A549 (cell line): ENCODE data around the gene ROR1. TPM values are rescaled to one million over a fixed set of nuclear protein-coding genes. Genes with fewer than 3 reads are reported as not detected.

Experiments used
- ATAC-seq, 2 experiments: fragments of 200-7000 bp in 1 of 2; fragments of >200 bp in 1 of 2; cut with Nextera tagmentation in 1 of 2; cut with Tn5 transposase in 1 of 2; 3 replicates each; pipeline versions ENCODE4 v1.8.0 to v1.9.1; 2018 to 2020; ENCODE audit warnings: mild to moderate bottlenecking in 1 of 2, moderate library complexity in 1 of 2
- CTCF ChIA-PET: fragments of 300-600 bp; sonication (Branson Sonifier 250); formaldehyde crosslinking; extraction: SDS; loops from one replicate; lab custom pipeline; 2021; ENCODE audit warnings: antibody characterized with exemption, inconsistent platforms; lab: Yijun Ruan, JAX
- POLR2A ChIA-PET: fragments of 350-600 bp; formaldehyde crosslinking; extraction: SDS; loops from one replicate; lab custom pipeline; 2021; ENCODE audit warnings: antibody characterized with exemption, inconsistent platforms; lab: Yijun Ruan, JAX
- DNase-seq, 2 experiments: peaks; one replicate each; pipeline versions ENCODE4 v3.0.0 to v3.0.0-alpha.2; 2011 to 2016; ENCODE audit warnings: low read depth in 1 of 2, low spot score in 1 of 2
- FAIRE-seq: peaks from 2 replicates; lab custom pipeline; 2011; peaks lifted over from hg19 to GRCh38; lab: Jason Lieb, UNC
- H3K27ac ChIP-seq, 2 experiments: fragments of >200 bp; sonication (Bioruptor Twin); formaldehyde crosslinking; 3 replicates each; pipeline ENCODE4 v1.5.1; 2016 to 2017
- H3K4me1 ChIP-seq: fragments of >200 bp; sonication (Bioruptor Twin); formaldehyde crosslinking; 3 replicates; pipeline ENCODE4 v1.6.1; 2016
- H3K4me2 ChIP-seq: fragments of >200 bp; sonication (Bioruptor Twin); formaldehyde crosslinking; 3 replicates; pipeline ENCODE4 v1.6.1; 2016
- H3K4me3 ChIP-seq: fragments of >200 bp; sonication (Bioruptor Twin); formaldehyde crosslinking; 3 replicates; pipeline ENCODE4 v1.5.1; 2016
- H3K9me3 ChIP-seq: fragments of >200 bp; sonication (Bioruptor Twin); formaldehyde crosslinking; 3 replicates; pipeline ENCODE4 v1.6.1; 2016
- BHLHE40 ChIP-seq: IDR thresholded peaks from 2 replicates; pipeline ENCODE4 v1.6.1; 2012; ENCODE audit warnings: low read depth, low read length, inconsistent platforms
- CHD4 ChIP-seq: fragments of 200-600 bp; sonication (generic); IDR thresholded peaks from 2 replicates; pipeline ENCODE4 v1.6.1; 2016; ENCODE audit warnings: antibody characterized with exemption, mild to moderate bottlenecking, borderline replicate concordance
- EHMT2 ChIP-seq: fragments of 200-600 bp; sonication (generic); IDR thresholded peaks from 2 replicates; pipeline ENCODE4 v1.6.1; 2016; ENCODE audit warnings: antibody characterized with exemption, low read depth, mild to moderate bottlenecking, moderate library complexity
- FOSB ChIP-seq: fragments of 250-450 bp; sonication (Bioruptor Pico); IDR thresholded peaks from 2 replicates; pipeline ENCODE4 v1.5.0; 2020; ENCODE audit warnings: mild to moderate bottlenecking, moderate library complexity
- FOSL2 ChIP-seq, 2 experiments: fragments of 450-650 bp in 1 of 2; fragments of >200 bp in 1 of 2; sonication (Bioruptor Twin) in 1 of 2; formaldehyde crosslinking; IDR thresholded peaks; 2 replicates each; pipeline versions ENCODE4 v1.5.0 to v1.6.1; 2016 to 2020; ENCODE audit warnings: mild to moderate bottlenecking in 1 of 2, moderate library complexity in 1 of 2
- FOXS1 ChIP-seq: fragments of 250-450 bp; sonication (Bioruptor Pico); IDR thresholded peaks from 2 replicates; pipeline ENCODE4 v1.5.0; 2020; ENCODE audit warnings: mild to moderate bottlenecking, moderate library complexity
- GATA3 ChIP-seq: IDR thresholded peaks from 2 replicates; pipeline ENCODE4 v1.6.1; 2012; ENCODE audit warnings: borderline replicate concordance
- JUNB ChIP-seq: fragments of >200 bp; sonication (Bioruptor Twin); formaldehyde crosslinking; IDR thresholded peaks from 2 replicates; pipeline ENCODE4 v1.6.1; 2016
- MAFK ChIP-seq: fragments of 450-650 bp; IDR thresholded peaks from 2 replicates; pipeline ENCODE4 v1.6.1; 2014; ENCODE audit not compliant: partially characterized antibody
- PHF8 ChIP-seq: fragments of 200-600 bp; sonication (generic); IDR thresholded peaks from 2 replicates; pipeline ENCODE4 v1.6.1; 2016; ENCODE audit warnings: low read depth, mild to moderate bottlenecking, antibody characterized with exemption, moderate library complexity, borderline replicate concordance
- POLR2A ChIP-seq: IDR thresholded peaks from 2 replicates; pipeline ENCODE4 v1.6.1; 2012; ENCODE audit warnings: mild to moderate bottlenecking, low read length
- RAD21 ChIP-seq, 2 experiments: fragments of >200 bp in 1 of 2; sonication (Bioruptor Twin) in 1 of 2; formaldehyde crosslinking in 1 of 2; IDR thresholded peaks in 1 of 2; conservative IDR thresholded peaks in 1 of 2; 2 replicates in 1 of 2; 3 replicates in 1 of 2; pipeline ENCODE4 v1.6.1; 2012 to 2018; ENCODE audit warnings: inconsistent platforms in 1 of 2
- RARB ChIP-seq: fragments of 250-450 bp; sonication (Bioruptor Pico); IDR thresholded peaks from 2 replicates; pipeline ENCODE4 v1.8.0; 2021; ENCODE audit warnings: mild to moderate bottlenecking, moderate library complexity
- RFX5 ChIP-seq: fragments of 450-650 bp; IDR thresholded peaks from 2 replicates; pipeline ENCODE4 v1.7.1; 2014; ENCODE audit warnings: antibody characterized with exemption, mild to moderate bottlenecking, moderate library complexity
- SMC3 ChIP-seq: fragments of >200 bp; sonication (Bioruptor Twin); formaldehyde crosslinking; IDR thresholded peaks from 3 replicates; pipeline ENCODE4 v1.6.1; 2018; ENCODE audit warnings: inconsistent platforms
- SREBF2 ChIP-seq: fragments of 450-650 bp; IDR thresholded peaks from 2 replicates; pipeline ENCODE4 v1.6.1; 2014; ENCODE audit warnings: mild to moderate bottlenecking, moderate library complexity
- TP53 ChIP-seq: fragments of 250-450 bp; sonication (Bioruptor Pico); IDR thresholded peaks from 2 replicates; pipeline ENCODE4 v1.5.0; 2021; ENCODE audit warnings: mild to moderate bottlenecking, moderate library complexity
- ZC3H11A ChIP-seq: fragments of 450-650 bp; IDR thresholded peaks from 2 replicates; pipeline ENCODE4 v1.6.1; 2014; ENCODE audit warnings: antibody characterized with exemption, mild to moderate bottlenecking
- ZFP36 ChIP-seq: fragments of 450-650 bp; IDR thresholded peaks from 2 replicates; pipeline ENCODE4 v1.6.1; 2014; ENCODE audit warnings: borderline replicate concordance; ENCODE audit not compliant: partially characterized antibody
- ZNF302 ChIP-seq: fragments of 250-450 bp; sonication (Bioruptor Pico); IDR thresholded peaks from 2 replicates; pipeline ENCODE4 v1.9.0; 2021; ENCODE audit warnings: inconsistent platforms, mild to moderate bottlenecking, moderate library complexity
- ZSCAN20 ChIP-seq: fragments of 250-450 bp; sonication (Bioruptor Pico); IDR thresholded peaks from 2 replicates; pipeline ENCODE4 v1.8.0; 2022; ENCODE audit warnings: mild to moderate bottlenecking, moderate library complexity
- WGBS: methylation state at CpG from one replicate; pipeline ENCODE4 v1.1.6; 2017; ENCODE audit errors: missing lambda C conversion rate; 5-methylcytosine and 5-hydroxymethylcytosine counted together
- polyA plus RNA-seq, 4 experiments: library from polyadenylated mRNA; depleted of rRNA in 3 of 4; stranded (reverse); fragments of >200 nt; fragmentation: RNase III in 1 of 4; extraction: RNeasy Plus Mini Kit Qiagen cat#74134 plus additional on column Dnase treatment in 1 of 4; gene quantifications; 2 replicates in 3 of 4; 3 replicates in 1 of 4; pipeline ENCODE4 v1.2.3, GENCODE V29; 2011 to 2017
- TF ChIP-seq, protein P1 (sequence below): fragments of >200 bp; sonication (Bioruptor Twin); formaldehyde crosslinking; IDR thresholded peaks from 2 replicates; pipeline ENCODE4 v1.6.1; 2016
- TF ChIP-seq, protein P2 (sequence below): fragments of 250-450 bp; sonication (Bioruptor Pico); IDR thresholded peaks from 2 replicates; pipeline ENCODE4 v1.5.0; 2021; ENCODE audit warnings: mild to moderate bottlenecking, moderate library complexity, borderline replicate concordance
- TF ChIP-seq, protein P3 (sequence below): fragments of 200-600 bp; sonication (generic); IDR thresholded peaks from 2 replicates; pipeline ENCODE4 v1.6.1; 2016; ENCODE audit warnings: antibody characterized with exemption, mild to moderate bottlenecking, moderate library complexity

ROR1 gene
- polyA plus RNA-seq, 2 of the 4 experiments (the other 2 are of a cell fraction): 6.5 to 19.0 TPM

DNA sequence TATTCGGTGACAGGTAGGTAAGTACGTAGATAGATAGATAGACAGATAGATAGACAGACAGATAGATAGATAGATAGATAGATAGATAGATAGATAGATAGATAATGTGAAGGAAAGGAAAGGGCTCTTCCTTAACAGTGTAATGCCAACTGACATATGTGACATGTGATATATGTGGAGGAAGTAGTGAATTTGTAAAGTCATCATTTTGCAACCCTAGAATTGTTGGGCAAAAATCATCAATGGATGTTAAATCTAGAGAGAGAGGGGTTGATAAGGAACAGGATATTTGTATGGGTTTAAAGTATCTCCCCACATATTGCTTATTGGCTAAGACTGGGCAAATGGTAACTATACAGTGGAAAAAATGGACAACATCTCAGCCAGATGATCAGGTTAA lies 166.6 kb downstream of the ROR1 start:
- no peak overlapping the region for H3K4me3 ChIP-seq
- WGBS: 93% methylated on average over 2 of the region's 2 CpGs
- H3K9me3 ChIP-seq: no peaks in the 10 kb centered on the region
- peaks cover 13% of the 10 kb centered on the region; the same call in 1 of the 3 replicates for H3K4me1 ChIP-seq
- TF ChIP-seq MAFK (peak; percentile 61), CHD4 (no peak)
- no peak for DNase-seq
- ATAC-seq: no peak
- H3K4me2 ChIP-seq: no peak overlapping the region
- no peak for FAIRE-seq
- ChIA-PET CTCF (no interaction called here), POLR2A (no interaction called here)
- H3K27ac ChIP-seq: no peak overlapping the region

DNA sequence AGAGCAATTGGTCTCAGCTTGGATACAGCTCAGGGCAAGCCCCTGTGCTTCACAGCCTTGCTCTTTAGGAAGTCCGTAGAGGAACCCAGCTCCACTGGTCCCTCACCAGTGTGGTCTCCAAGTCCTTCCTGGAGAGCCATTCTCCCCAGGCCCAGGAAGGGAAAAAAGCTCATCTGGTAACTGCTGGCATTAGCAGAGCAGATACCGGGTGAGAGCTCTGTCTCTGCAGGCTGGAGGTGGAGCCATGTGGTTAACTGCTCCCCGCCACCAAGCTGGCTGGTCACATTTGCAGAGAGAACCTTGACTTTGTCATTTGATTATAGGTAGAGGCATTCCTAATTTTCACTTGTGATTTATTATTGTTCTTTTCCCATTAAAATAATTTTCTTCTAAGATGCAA lies 169.6 kb downstream of the ROR1 start:
- Histone ChIP-seq H3K4me1 (peaks cover 10% of the 10 kb centered on the region; the same call in 2 of the 3 replicates), H3K4me2 (no peak overlapping the region), H3K4me3 (no peak overlapping the region), H3K27ac (no peak overlapping the region), H3K9me3 (no peaks in the 10 kb centered on the region)
- FAIRE-seq (no peak), ATAC-seq (no peak), DNase-seq (no peak)
- POLR2A ChIA-PET: no interaction called here
- WGBS: 94% methylated on average over 2 of the region's 3 CpGs
- CTCF ChIA-PET: interaction anchor here (0.7 to 1.3 kb wide), 2 partner anchors 9 to 158 kb away, joined by 5 read pairs; no protein-coding TSS in a partner anchor
- no peak for TF ChIP-seq RARB (CRISPR knock-in tag)
- TF ChIP-seq FOSL2 (IDR thresholded peaks at IDR 0.05): no peak
- TF ChIP-seq FOSL2 (CRISPR knock-in tag; IDR thresholded peaks at IDR 0.05): no peak
- TF ChIP-seq ZNF302 (CRISPR knock-in tag): no peak
- no peak for TF ChIP-seq POLR2A
- no peak for TF ChIP-seq JUNB
- no peak for TF ChIP-seq ZFP36
- TF ChIP-seq PHF8: no peak
- TF ChIP-seq FOSB (CRISPR knock-in tag): no peak
- no peak for TF ChIP-seq SREBF2
- TF ChIP-seq, protein P1, sequence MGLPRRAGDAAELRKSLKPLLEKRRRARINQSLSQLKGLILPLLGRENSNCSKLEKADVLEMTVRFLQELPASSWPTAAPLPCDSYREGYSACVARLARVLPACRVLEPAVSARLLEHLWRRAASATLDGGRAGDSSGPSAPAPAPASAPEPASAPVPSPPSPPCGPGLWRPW: no peak
- TF ChIP-seq RFX5: no peak
- no peak for TF ChIP-seq GATA3
- no peak for TF ChIP-seq FOXS1 (CRISPR knock-in tag)
- TF ChIP-seq, protein P2, sequence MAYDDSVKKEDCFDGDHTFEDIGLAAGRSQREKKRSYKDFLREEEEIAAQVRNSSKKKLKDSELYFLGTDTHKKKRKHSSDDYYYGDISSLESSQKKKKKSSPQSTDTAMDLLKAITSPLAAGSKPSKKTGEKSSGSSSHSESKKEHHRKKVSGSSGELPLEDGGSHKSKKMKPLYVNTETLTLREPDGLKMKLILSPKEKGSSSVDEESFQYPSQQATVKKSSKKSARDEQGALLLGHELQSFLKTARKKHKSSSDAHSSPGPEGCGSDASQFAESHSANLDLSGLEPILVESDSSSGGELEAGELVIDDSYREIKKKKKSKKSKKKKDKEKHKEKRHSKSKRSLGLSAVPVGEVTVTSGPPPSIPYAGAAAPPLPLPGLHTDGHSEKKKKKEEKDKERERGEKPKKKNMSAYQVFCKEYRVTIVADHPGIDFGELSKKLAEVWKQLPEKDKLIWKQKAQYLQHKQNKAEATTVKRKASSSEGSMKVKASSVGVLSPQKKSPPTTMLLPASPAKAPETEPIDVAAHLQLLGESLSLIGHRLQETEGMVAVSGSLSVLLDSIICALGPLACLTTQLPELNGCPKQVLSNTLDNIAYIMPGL: no peak
- no peak for TF ChIP-seq BHLHE40
- TF ChIP-seq ZSCAN20 (CRISPR knock-in tag): no peak
- TF ChIP-seq ZC3H11A: no peak
- no peak for TF ChIP-seq RAD21 (conservative IDR thresholded peaks at IDR 0.05 in 1 of 2, IDR thresholded peaks at IDR 0.05 in 1 of 2)
- no peak for TF ChIP-seq SMC3
- TF ChIP-seq TP53 (CRISPR knock-in tag): no peak

DNA sequence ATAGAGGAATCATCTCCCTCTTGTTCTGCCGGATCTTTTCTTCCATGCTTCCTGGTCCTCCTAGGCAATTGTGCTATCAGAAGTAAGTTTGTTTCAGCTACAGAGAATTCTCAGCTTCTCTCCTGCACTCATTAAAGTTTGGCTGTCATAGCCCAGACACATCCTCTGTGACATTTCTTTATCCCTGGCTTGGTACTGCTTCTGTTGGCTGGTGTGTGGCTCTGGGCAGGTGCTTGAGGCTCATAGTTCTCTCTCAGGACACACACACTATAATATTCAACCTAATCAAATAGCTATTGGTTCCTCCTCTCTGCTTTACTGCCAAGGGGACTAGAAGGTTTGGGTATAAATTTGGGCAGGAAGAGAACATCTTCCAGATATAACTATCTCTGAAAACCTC lies 172.1 kb downstream of the ROR1 start:
- FAIRE-seq: no peak
- CTCF ChIA-PET: no interaction called here
- H3K9me3 ChIP-seq: no peaks in the 10 kb centered on the region
- H3K4me3 ChIP-seq: no peak overlapping the region
- ATAC-seq: no peak
- no peak overlapping the region for H3K4me2 ChIP-seq
- WGBS: 94% methylated on average over 1 of the region's 1 CpG
- peaks cover 10% of the 10 kb centered on the region; the same call in 2 of the 3 replicates for H3K4me1 ChIP-seq
- DNase-seq: no peak
- TF ChIP-seq ZC3H11A (no peak), SREBF2 (no peak), POLR2A (no peak), EHMT2 (no peak), CHD4 (no peak)
- TF ChIP-seq, protein P3, sequence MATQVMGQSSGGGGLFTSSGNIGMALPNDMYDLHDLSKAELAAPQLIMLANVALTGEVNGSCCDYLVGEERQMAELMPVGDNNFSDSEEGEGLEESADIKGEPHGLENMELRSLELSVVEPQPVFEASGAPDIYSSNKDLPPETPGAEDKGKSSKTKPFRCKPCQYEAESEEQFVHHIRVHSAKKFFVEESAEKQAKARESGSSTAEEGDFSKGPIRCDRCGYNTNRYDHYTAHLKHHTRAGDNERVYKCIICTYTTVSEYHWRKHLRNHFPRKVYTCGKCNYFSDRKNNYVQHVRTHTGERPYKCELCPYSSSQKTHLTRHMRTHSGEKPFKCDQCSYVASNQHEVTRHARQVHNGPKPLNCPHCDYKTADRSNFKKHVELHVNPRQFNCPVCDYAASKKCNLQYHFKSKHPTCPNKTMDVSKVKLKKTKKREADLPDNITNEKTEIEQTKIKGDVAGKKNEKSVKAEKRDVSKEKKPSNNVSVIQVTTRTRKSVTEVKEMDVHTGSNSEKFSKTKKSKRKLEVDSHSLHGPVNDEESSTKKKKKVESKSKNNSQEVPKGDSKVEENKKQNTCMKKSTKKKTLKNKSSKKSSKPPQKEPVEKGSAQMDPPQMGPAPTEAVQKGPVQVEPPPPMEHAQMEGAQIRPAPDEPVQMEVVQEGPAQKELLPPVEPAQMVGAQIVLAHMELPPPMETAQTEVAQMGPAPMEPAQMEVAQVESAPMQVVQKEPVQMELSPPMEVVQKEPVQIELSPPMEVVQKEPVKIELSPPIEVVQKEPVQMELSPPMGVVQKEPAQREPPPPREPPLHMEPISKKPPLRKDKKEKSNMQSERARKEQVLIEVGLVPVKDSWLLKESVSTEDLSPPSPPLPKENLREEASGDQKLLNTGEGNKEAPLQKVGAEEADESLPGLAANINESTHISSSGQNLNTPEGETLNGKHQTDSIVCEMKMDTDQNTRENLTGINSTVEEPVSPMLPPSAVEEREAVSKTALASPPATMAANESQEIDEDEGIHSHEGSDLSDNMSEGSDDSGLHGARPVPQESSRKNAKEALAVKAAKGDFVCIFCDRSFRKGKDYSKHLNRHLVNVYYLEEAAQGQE: no peak
- no peak overlapping the region for H3K27ac ChIP-seq
- POLR2A ChIA-PET: no interaction called here
